Fibroblast of upper back skin (primary cell): Measurements from ENCODE around the gene NOC2L.
A peak's percentile ranks its signal among the peaks of the same experiment; 100 is the strongest.
"Not testable (repeated sequence)": the region's sequence is repeated elsewhere in the genome, so short reads cannot be mapped to it uniquely, and the experiment has no call there.

Experiments
- DNase-seq: peaks from one replicate; pipeline ENCODE4 v3.0.0-alpha.2; 2013

NOC2L gene

GRCh38 chr1:993379-993995, 34.4 kb upstream of the NOC2L start:
- no peak for DNase-seq

DNA sequence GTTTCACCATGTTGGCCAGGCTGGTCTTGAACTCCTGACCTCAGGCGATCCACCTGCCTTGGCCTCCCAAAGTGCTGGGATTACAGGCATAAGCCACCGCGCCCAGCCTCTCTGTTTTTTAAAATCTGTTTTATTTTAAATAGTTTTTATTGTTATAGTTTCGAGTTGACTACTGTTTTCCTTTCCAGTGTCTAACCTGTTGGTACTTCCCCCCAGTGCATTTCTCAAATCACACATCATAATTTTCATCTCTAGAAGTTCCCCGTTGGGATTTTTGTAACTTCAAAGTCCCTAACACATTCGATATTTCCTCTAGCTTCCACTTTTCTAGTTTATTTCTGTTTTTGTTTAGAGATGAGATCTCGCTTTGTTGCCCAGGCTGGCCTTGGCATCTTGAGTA, 33.3 kb upstream of the NOC2L start:
- DNase-seq, result no peak

DNA sequence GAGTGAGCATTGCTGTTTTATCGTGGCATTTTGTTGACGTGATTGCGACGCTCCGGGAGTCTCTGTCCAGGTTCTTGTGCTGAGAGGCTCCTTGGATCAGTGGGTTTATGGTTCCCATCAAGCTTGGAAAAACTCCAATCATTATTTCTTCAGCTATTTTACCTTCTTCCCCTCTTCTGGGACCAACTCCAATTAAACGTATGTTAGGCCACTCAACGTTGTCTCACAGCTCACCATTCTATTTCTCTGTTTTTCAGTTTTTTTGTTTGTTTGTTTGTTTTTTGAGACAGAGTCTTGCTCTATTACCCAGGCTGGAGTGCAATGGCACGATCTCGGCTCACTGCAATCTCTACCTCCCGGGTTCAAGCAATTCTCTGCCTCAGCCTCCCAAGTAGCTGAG, 32.8 kb upstream of the NOC2L start:
- no peak for DNase-seq

DNA sequence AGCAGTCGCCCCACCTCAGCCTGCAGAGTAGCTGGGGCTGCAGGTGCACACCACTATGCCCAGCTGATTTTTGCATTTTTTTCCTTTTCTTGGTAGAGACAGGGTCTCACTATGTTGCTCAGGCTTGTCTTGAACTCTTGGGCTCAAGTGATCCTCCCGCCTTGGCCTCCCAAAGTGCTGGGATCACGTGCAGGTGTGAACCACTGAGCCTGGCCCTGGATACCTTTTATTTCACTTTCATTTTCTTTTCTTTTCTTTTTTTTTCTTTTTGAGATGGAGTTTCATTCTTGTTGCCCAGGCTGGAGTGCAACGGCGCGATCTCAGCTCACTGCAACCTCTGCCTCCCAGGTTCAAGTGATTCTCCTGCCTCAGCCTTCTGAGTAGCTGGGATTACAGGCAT, 32.2 kb upstream of the NOC2L start:
- DNase-seq, result not testable (repeated sequence)

- DNase-seq, result not testable (repeated sequence)
These were observed 29.0 kb upstream of the NOC2L start for GRCh38 chr1:988061-988460.

DNA sequence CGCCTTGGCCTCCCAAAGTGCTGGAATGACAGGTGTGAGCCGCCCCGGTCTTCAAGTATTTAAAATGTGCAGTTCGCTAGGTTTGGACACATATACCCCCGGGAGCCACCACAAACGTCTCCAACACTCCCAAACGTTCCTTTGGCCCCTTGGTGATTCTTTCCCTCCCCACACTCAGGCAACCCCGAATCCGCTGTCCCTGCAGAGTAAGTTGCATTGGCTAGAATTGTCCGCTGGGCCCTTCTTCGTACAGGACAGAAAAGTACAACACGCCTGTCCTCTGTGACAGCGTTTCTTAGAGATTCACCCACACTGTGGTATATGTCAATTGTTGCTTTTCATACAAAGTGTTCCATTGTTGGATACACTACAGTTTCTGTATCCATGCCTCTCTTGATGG, 26.1 kb upstream of the NOC2L start:
- DNase-seq, result no peak

- no peak for DNase-seq
These were observed 25.4 kb upstream of the NOC2L start for GRCh38 chr1:984476-984814.

- DNase-seq, result no peak
These were observed 24.9 kb upstream of the NOC2L start for GRCh38 chr1:983798-984475.

GRCh38 chr1:982765-983436, 23.8 kb upstream of the NOC2L start:
- no peak for DNase-seq

- DNase-seq, result no peak
These were observed 23.0 kb upstream of the NOC2L start, which contains the start of gene PERM1 for GRCh38 chr1:981955-982558. Gene PERM1 (minus strand): TSS chr1:982093. CDS start chr1:981029, 1,064 bp downstream.

DNA sequence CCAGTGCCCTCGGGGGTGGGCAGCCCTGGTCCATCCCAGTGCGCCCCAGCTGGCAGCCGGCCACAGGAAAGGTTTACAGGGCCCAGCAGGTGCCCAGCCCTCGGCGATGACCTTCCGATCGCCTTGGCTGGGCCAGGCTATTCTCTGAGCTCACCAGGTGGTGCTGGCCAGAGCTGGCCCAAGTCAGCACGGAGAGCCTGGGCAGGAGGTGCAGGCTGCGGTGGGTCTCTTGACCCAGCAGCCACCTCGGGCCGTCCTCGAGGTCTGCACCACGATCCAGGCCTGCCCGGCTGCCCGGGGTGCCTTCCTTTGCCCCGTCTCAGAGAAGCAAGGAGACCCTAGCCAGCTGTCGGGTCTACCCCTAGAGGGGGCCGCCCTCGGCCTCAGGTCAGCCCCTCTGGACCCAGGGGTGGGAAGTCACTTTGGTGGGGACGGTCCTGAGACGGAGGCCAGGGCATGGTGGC, 22.5 kb upstream of the NOC2L start:
- no peak for DNase-seq

DNA sequence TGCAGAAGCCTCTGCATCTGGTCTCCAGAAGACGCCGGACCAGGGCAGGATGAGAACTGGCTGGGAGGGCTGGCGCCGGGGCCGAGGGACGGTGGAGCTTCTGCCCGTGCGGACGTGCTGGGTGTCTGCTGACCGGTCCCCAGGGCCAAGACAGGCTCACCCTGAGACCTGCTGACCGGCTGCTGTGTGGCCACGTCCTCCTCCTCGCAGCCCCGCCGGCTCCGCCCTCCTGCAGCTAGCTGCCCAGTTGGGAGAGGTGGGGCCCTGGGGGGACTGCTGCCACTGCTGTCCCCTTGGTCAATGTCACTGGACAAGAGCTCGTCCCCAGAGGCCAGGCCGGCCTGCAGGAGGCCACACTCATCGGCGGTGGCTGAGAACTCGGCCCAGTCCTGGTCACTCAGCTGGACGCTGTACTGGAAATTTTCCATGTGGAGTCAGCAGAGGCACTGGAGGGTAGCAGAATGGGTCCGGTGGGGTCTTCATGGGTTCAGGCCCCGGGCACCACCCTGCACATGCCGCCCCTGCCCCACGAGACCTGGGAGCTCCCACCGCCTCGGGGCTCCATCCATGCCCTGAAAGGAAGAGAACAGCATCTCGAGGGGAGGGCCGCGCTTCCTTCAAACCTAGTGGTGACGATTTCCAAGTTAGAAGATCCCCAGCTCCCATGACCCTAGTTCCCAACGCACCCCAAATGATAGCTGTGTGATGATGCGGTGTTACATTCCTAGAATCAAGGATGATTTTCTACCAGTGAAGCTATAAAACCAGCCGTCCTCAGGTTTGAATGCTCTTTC, 21.7 kb upstream of the NOC2L start:
- DNase-seq, result no peak

- no peak for DNase-seq
These were observed 21.1 kb upstream of the NOC2L start for GRCh38 chr1:980137-980571.

- no peak for DNase-seq
These were observed 20.7 kb upstream of the NOC2L start for GRCh38 chr1:979744-980072.

- no peak for DNase-seq
These were observed 20.0 kb upstream of the NOC2L start for GRCh38 chr1:978835-979743.

GRCh38 chr1:978069-978834, 19.2 kb upstream of the NOC2L start:
- no peak for DNase-seq

DNA sequence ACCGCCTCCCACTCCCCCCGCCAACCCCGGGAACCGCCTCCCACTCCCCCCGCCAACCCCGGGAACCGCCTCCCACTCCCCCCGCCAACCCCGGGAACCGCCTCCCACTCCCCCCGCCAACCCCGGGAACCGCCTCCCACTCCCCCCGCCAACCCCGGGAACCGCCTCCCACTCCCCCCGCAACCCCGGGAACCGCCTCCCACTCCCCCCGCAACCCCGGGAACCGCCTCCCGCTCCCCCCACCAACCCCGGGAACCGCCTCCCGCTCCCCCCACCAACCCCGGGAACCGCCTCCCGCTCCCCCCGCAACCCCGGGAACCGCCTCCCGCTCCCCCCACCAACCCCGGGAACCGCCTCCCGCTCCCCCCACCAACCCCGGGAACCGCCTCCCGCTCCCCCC, 17.7 kb upstream of the NOC2L start:
- not testable (repeated sequence) for DNase-seq

DNA sequence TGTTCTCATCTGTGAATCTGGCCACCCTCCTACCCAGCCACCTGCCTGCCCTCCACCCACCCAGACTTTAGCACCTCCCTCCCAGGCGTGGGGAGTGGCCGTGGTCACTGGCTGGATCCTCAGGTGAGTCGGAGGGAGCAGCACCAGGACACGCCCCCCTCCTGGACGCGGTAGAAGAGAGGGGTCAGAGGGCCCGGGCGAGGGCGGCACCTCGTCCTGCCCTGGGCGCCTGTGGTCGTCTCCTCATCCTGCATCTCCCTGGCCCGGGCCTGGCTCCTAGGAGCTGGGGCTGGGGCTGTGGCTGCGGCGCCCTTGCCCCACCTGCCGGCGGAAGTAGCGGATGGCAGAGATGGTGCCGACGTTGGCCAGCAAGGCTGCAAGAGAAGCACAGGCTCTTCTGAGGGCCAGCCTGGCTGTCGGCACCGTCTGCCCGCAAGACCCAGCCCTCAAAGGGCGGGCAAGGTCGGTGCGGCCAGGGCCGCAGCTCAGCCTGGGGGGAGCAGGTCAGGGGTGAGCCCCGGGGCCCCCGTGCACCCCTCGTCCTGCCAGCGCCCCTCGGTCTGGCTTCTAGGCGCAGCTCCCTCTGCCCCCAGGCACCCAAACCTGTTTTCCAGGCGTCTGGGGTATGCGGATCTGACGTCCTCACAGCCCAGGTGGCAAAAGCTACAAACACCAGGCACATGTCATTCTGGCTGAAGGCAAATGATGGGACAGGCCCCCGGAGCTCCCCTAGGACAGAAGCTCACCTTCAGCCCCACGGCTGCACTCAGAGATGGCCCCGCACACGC, 17.0 kb upstream of the NOC2L start:
- DNase-seq, result peak; percentile 39

GRCh38 chr1:975365-975764, 16.3 kb upstream of the NOC2L start:
- no peak for DNase-seq

DNA sequence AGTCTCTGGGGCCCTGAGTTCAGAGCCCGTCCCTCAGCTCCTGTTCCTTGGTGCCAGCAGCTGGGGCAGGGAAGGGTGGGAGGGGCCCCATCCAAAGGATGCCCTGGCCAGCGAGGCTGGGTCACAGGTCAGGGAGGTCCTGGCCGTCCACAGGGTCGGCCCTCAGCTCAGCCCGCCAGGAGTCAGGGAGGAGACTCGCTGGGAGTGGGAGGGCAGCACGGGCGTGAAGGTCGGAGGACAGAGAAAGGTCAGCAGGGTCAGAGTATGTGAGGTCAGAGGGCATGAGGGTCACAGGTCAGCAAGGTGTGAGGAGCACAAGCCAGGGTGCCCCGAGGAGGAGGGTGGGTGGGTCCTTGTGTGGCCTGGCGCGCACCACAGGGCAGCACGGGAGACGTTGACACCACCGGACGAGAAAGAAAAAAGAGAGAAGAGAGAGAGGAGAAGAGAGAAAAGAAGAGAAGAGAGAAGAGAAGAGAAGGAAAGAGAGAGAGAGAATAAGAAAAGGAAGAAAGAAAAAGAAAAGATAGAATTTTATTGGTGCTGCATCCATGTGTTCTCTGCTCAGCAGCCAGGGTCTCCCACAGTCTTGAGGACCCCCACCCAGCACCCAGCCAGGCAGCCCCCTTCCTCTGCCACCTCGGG, 15.8 kb upstream of the NOC2L start:
- no peak for DNase-seq
